ENCODE results near the gene TSHR. TPM values are rescaled to one million over a fixed set of nuclear protein-coding genes. Genes with fewer than 3 reads are reported as not detected.
A peak's percentile ranks its signal among the peaks of the same experiment; 100 is the strongest.

TSHR gene
- total and polyA plus RNA-seq, 2 donors (not counting 3 experiments of a cell fraction or from before 2014, with no cell fraction given), result not detected

GRCh38 chr14:81162941-81163340 lies 207.5 kb downstream of the TSHR start:
- CTCF ChIA-PET, result interaction anchor here (0.7 to 2.3 kb wide), 3 partner anchors 166 to 175 kb away, joined by 3 to 18 read pairs (median 11); no protein-coding TSS in a partner anchor
- POLR2A ChIA-PET, result no interaction called here

More at GRCh38 chr14:81162941-81163340, 207.5 kb downstream of the TSHR start:
- H3K27me3 ChIP-seq (ENCODE audit: control insufficient read depth in 2 of 2, insufficient read depth in 2 of 2, low read length in 2 of 2), result no peaks in the 10 kb centered on the region
- no peaks in the 10 kb centered on the region for H3K9me1 ChIP-seq (replicated peaks; ENCODE audit: control insufficient read depth, extremely low read depth, insufficient read depth, low read length)
- TF ChIP-seq, protein P1, sequence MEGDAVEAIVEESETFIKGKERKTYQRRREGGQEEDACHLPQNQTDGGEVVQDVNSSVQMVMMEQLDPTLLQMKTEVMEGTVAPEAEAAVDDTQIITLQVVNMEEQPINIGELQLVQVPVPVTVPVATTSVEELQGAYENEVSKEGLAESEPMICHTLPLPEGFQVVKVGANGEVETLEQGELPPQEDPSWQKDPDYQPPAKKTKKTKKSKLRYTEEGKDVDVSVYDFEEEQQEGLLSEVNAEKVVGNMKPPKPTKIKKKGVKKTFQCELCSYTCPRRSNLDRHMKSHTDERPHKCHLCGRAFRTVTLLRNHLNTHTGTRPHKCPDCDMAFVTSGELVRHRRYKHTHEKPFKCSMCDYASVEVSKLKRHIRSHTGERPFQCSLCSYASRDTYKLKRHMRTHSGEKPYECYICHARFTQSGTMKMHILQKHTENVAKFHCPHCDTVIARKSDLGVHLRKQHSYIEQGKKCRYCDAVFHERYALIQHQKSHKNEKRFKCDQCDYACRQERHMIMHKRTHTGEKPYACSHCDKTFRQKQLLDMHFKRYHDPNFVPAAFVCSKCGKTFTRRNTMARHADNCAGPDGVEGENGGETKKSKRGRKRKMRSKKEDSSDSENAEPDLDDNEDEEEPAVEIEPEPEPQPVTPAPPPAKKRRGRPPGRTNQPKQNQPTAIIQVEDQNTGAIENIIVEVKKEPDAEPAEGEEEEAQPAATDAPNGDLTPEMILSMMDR (IDR thresholded peaks at IDR 0.05; ENCODE audit: extremely low read depth in 1 of 2, insufficient read depth in 1 of 2, low read depth in 1 of 2, low read length in 2 of 2), result no peak
- TF ChIP-seq MYC (IDR thresholded peaks at IDR 0.05; ENCODE audit: low read depth, low read length) (no peak), POLR2AphosphoS5 (IDR thresholded peaks at IDR 0.05; ENCODE audit: insufficient read depth, low read depth, low read length) (no peak), JUN (IDR thresholded peaks at IDR 0.05; ENCODE audit: borderline replicate concordance, insufficient read depth, insufficient read length, low read depth) (no peak), FOS (IDR thresholded peaks at IDR 0.05; ENCODE audit: borderline replicate concordance, insufficient read depth, low read length) (peak; percentile 30), EZH2 (IDR thresholded peaks at IDR 0.05; ENCODE audit: borderline replicate concordance, low read depth, low read length, severe bottlenecking) (no peak), GATA2 (IDR thresholded peaks at IDR 0.05; ENCODE audit: insufficient read depth, insufficient read length, low read depth, low read length) (peak; percentile 35), POLR2A (IDR thresholded peaks at IDR 0.05; ENCODE audit: low read depth, low read length) (no peak)
- TF ChIP-seq, protein P2, sequence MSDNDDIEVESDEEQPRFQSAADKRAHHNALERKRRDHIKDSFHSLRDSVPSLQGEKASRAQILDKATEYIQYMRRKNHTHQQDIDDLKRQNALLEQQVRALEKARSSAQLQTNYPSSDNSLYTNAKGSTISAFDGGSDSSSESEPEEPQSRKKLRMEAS (IDR thresholded peaks at IDR 0.05; ENCODE audit: insufficient read depth, insufficient read length), result no peak
- no peak for FAIRE-seq
- no TSS peak for BruUV-seq (replicated peaks)
- H3K4me1 ChIP-seq (ENCODE audit: control insufficient read depth, extremely low read depth, insufficient read depth, low read length), result no peaks in the 10 kb centered on the region
- H3K79me2 ChIP-seq (ENCODE audit: control insufficient read depth, insufficient read depth, low read length), result no peaks in the 10 kb centered on the region
- no peak for DNase-seq (ENCODE audit: low read depth, low spot score)
- H3K9ac ChIP-seq (replicated peaks; ENCODE audit: extremely low read depth, insufficient read depth, low read length), result no peak overlapping the region
- H4K20me1 ChIP-seq (replicated peaks; ENCODE audit: control insufficient read depth, extremely low read depth, insufficient read depth, low read length), result no peaks in the 10 kb centered on the region
- no peak overlapping the region for H2AFZ ChIP-seq (ENCODE audit: low read depth, low read length)
- intact Hi-C loops (cut with micrococcal nuclease), result no loop called here
- no peaks in the 10 kb centered on the region for H3K36me3 ChIP-seq (ENCODE audit: control insufficient read depth in 2 of 2, extremely low read depth in 1 of 2, insufficient read depth in 2 of 2, low read length in 2 of 2)
- no peak overlapping the region for H3K27ac ChIP-seq (ENCODE audit: insufficient read depth, low read depth, low read length)
- dilution Hi-C loops (cut with MboI; ENCODE audit: extremely low pct_ligation_motif_present, low sequenced_read_pairs), result no loop called here
- H3K4me2 ChIP-seq (ENCODE audit: insufficient read depth, low read length), result no peak overlapping the region
- H3K9me3 ChIP-seq (replicated peaks; ENCODE audit: control insufficient read depth, insufficient read depth, low read length), result no peaks in the 10 kb centered on the region
- H3K4me3 ChIP-seq (replicated peaks in 1 of 3; ENCODE audit: insufficient read depth in 1 of 3, low read depth in 1 of 3, low read length in 3 of 3), result no peak overlapping the region
